ENCODE results near the gene INTS2.
"Not testable (repeated sequence)": the region's sequence is repeated elsewhere in the genome, so short reads cannot be mapped to it uniquely, and the experiment has no call there.

Gene INTS2

DNA sequence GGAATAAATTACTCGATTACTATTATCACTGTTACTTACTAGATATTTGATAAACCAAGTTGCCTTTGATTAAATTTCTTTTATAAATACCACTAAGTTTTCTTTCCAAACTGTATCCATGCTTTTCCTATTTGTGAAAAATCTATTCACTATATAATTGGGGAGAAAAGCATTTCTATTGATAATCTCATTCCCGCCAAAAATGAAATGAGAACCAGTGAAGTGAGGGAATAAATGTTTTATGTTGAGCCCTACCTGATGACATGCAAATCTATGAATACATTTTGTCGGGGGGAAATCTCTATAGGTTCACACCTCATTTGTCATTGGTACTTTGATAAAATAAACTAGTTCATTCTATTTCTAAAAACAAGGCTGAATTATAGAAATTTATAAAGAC lies 80.1 kb downstream of the INTS2 start:
- DNase-seq (ENCODE audit: low spot score), result no peak

DNA sequence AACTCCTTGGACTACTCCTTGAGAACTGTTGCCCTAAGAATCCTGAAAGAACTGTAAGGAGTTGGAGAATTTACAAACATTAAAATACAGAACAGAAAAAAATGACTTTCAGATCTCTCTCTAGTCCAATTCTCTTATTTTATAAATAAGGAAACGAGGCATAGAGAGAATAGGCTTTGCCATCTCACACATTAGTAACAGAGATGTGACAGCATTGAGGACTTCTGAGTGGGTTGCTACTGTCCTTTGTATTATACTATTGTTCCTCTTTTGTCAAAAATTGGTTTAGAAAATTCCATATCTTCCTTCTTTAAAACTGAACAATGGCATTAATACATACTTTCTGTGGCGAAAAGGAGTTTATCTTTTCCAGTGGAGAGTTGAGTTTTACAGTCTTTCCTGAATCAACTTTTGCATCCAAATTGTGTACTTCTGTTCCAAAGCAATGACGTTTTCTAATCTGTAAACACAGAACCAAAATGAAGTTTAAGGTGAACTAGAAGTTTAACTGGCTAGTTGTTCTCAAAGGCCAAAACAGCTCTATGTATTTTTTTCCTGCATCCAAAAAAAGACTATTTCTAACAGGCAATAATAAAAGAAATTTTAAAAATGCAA lies 80.9 kb downstream of the INTS2 start:
- no peak for DNase-seq (ENCODE audit: low spot score)

DNA sequence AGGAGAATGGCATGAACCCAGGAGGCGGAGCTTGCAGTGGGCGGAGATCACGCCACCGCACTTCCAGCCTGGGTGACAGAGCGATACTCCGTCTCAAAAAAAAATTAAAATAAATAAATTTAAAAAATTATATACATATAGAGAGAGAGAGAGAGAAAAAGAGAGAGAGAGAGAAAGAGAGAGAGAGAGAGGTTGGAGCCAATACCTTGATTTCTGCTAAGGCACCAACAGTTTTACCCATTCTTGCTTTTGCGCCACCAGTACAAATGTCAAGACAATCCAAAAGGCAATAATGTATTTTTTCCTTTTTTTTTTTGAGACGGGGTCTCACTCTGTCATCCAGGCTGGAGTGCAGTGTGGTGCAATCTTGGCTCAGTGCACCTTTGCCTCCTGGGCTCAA lies 81.7 kb downstream of the INTS2 start:
- DNase-seq (ENCODE audit: low spot score), result no peak

DNA sequence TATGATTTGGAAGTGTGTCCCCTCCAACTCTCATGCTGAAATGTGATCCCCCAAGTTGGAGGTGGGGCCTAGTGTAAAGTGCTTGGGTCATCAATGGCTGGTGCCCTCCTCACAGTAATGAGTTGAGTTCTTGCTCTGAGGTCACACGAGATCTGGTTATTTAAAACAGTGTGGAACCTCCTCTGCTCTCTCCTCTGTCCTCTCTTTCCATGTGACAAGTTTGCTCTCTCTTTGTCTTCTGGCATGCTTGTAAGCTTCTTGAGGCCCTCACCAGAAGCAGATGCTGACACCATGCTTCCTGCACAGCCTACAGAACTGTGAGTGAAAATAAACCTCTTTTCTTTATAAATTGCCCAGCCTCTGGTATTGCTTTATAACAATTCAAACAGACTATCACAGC lies 84.3 kb downstream of the INTS2 start:
- no peak for DNase-seq (ENCODE audit: low spot score)

DNA sequence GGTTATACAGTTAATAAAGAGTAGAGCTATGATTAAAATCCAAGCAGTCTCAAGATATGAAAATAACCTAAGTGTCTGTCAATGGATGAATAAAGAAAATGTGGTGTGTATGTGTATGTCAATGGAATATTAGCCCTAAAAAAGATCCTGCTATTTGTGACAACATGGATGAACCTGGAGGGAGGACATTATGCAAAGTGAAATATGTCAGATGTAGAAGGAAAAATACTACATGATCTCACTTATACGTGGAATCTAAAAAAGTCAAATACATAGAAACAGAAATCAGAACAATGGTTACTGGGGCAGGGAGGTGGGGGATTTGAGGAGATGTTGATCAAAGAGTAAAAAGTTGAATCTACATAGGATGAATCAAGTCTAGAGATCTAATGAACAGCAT lies 84.9 kb downstream of the INTS2 start:
- DNase-seq (ENCODE audit: low spot score), result no peak

DNA sequence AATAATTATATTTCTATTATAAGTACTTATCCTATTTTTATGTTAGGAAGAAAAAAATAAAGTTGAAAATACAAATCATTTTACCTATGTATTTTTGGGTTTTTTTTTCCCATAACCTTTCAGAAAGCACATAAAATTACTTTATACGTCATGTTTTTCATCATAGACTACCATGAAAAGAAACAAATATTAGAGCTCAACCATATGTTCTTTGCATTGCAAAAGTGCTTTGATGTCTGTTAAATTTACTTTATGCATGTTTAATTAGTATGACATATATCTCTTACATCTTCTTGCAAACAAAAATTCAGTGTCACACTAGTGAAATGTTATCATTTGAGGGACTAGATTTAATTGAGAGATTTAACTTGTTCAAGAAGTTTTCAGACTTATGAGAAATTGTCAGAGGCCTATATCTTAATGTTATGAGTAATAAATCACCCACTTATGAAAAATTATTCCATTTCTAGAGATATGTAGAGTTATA lies 88.4 kb downstream of the INTS2 start:
- no peak for DNase-seq (ENCODE audit: low spot score)

DNA sequence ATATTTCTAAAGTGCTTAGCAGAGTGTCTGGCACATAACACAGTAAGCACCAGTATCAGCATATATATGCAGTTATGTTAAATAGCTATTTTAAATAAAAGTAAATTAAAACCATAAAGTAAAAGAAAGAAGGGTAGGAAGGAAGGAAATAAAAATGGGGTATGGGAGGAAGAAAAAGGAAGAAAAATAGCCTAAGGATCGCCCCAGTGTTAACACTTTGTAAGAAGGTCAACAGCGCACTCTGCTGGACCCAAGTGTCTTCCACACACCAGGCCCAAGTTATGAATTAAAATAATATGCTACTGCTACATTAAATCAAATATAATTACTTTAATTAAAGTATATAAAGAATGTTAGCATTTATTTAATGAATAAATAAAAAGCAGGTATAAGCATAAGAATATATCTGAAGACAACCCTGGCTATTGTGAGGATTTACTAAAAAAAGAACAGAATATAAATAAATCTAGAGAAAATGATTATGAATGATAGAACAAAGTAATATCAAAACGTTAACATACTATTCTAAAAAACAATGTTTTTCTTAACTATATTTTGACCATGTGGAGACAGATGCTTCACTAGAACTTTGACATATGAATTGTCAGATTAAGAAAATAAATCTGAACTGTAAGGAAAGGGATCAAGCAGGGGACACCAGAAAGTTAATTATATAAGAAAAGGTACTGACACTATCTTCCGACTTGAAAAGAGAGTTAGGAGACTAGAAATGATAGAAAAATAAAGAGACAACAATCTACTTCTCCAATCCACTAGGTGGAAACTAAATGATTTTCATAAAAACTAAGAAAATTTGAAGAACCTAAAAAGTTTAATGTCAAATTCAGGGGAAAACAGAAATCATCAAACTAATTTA lies 90.4 kb downstream of the INTS2 start:
- DNase-seq (ENCODE audit: low spot score), result peak; percentile 65

DNA sequence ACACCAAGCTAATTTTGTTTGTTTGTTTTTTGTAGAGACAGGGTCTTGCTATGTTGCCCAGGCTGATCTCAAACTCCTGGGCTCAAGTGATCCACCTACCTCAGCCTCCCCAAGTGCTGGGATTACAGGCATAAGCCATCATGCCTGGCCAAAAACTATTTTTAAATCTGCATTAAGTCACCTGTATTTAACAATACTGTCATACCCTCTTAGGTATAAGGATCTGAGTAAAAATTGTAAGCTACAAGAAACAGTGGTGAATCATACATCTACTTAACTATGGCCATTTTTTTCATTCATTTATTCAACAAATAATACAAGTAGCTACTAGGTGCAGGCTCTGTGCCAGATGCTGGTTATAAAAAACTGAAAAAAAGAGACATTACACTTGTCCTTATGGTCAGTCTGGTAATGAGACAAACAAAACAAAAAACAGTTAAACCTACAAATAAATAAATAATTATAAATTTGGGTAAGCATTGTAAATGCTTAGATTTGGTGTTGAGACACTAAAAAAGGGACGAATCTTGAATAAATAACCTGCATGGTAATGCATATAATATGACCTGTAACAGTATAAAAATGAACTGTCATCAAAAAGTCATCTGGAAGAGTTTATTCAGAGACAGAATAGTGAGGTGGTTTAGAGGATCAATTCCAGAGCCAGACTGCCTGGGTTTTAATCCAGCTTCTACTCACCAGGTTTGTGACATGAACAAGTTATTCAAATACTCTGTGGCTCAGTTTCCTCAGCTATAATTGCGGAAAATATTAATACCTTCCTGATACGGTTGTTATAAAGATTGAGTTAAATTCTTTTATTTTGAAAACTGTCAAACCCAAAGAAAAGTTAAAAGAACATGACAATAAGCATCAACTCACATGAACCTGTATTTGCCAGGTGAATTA lies 91.3 kb downstream of the INTS2 start:
- DNase-seq (ENCODE audit: low spot score), result no peak

DNA sequence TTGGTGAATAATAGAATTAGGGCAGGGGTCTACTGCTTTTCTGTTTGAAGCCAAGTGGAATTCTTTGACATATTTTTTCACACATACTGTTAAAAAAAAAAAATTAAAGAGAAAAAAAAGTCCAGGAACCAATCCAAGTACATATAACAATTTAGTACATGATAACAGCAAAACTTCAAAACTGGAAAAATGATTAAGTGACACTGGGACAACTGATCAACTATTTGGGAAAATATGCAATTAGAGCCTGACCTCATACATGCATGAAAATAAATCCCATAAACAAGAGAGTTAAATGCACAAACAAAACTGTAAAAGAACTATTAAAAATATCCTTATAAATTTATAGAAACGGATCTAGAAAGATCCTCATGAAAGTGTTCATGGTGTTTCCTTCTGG lies 92.2 kb downstream of the INTS2 start:
- DNase-seq (ENCODE audit: low spot score), result no peak

DNA sequence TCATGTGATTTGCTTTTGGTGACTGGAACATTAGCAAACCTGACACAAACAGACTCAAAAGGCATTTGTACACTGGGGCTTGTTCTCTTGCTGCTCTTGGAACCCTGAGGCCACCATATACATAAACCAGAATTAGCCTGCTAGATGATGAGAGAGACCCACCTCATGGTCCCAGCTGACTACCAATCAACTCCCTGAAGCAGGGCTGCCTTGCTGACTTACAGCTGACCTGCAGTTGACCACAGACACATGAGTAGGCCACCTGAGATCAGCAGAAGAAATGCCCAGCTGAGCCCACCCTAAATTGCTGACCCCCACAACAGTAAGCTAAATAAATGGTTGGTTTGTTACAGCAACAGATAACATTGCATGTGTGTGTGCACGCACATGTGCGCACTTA lies 93.2 kb downstream of the INTS2 start:
- DNase-seq (ENCODE audit: low spot score), result no peak

DNA sequence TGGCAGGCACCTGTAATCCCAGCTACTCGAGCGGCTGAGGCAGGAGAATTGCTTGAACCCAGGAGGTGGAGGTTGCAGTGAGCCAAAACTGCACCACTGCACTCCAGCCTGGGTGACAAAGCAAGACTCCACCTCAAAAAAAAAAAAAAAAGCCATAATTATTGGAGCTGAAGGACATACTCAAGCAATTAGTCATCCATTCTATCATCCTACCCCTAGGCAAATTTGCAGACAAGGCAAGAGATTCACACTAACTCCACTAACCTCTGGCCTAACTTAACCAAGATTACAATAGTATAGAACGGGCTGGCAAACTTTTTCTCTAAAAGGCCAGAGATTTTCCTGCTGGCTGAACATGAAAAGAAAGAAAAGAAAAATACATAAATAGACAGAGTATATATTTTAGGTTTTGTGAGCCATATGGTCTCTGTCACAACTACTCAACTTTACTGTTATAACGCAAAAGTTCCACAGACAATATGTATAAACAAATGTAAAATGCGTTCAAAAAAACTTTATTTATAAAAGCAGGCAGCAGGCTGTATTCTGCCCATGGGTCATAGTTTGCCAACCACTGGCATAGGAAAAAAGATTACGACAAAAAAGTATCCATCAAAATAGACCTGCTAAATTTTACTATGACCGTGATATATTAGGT lies 94.1 kb downstream of the INTS2 start:
- no peak for DNase-seq (ENCODE audit: low spot score)

DNA sequence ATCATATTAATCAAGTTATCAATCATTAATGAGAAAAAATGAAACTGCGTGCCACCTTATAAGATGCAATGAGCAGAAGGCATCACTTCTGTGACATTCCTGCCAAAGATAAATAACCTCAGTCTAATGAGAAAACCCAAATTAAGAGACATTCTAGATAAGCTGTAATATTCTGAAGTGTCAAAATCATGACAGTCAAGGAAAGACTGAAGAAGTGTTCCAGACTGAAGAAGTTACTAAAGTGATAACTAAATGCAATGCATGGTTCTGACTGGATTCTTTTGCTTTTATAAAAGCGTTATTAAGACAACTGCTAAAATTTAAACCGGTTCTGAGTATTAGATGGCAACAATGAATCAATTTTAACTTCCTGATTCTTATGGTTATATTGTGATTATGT lies 95.3 kb downstream of the INTS2 start:
- no peak for DNase-seq (ENCODE audit: low spot score)

DNA sequence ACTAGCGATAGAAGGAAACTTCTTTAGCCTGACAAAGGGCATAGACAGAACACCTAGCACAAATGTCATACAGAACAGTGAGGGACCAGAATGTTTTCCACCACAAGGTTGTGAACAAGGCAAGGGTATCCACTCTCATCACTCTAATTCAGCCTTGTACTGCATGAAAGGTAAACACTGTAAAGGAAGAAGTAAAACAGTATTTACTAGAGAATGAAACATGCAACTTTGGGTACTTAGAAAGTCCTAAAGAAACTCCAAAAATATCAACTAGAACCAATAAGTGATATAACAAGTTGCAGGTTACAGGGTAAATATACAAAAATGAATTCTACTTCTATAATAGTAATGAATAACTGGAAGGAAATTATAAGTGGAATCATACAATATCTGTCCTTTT lies 96.7 kb downstream of the INTS2 start:
- no peak for DNase-seq (ENCODE audit: low spot score)

DNA sequence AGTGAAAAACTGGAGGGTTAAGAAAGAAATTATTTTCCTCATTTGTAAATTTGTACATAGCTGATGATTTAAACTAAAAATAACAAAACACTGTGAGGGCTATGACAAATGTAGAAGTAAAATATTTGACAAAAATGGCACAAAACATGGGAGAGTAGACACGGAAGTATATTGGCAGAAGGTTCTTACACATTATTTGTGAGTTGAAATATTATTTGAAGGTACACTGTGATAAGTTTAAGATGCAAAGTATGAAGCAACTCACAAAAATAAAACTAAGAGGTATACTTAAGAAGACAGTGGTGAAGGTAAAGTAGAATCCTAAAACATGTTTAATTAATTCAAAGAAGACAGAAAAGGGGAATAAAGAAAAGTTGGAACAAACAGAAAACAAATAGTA lies 99.1 kb downstream of the INTS2 start:
- DNase-seq (ENCODE audit: low spot score), result no peak

DNA sequence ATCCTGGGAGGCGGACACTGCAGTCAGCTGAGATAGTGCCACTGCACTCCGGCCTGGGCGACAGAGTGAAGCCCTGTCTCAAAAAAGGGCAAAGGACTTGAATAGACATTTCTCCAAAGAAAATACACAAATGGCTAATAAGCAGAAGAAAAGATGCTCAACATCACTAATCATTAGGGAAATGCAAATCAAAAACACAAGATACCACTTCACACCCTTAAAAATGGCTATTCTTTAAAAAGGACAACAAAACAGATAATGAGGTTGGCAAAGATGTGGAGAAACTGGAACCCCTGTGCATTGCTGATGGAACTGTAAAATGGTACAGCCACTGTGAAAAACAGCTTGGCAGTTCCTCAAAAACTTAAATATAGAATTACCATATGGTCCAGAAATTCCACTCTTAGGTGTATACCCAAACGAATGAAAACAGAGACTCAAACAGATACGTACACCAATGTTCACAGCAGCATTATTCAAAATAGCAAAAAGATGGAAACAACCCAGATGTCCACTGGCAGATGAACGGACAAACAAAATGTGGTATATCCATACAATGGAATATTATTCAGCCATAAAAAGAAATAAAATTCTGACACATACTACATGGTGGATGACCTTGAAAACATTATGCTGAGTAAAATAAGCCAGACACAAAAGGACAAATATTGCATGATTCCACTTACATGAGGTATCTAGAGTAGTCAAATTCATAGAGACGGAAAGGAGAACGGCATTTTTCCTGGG lies 100.0 kb downstream of the INTS2 start:
- no peak for DNase-seq (ENCODE audit: low spot score)

DNA sequence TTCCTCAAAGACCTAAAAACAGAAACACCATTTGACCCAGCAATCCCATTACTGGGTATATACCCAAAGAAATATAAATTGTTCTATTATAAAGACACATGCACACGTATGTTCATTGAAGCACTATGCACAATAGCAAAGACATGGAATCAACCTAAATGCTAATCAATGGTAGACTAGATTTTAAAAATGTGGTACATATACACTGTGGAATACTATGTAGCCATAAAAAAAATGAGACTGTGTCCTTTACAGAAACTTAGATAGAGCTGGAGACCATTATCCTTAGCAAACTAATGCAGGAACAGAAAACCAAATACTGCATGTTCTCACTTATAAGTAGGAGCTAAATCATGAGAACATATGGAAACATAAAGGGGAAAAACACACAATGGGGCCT lies 100.9 kb downstream of the INTS2 start:
- not testable (repeated sequence) for DNase-seq (ENCODE audit: low spot score)

DNA sequence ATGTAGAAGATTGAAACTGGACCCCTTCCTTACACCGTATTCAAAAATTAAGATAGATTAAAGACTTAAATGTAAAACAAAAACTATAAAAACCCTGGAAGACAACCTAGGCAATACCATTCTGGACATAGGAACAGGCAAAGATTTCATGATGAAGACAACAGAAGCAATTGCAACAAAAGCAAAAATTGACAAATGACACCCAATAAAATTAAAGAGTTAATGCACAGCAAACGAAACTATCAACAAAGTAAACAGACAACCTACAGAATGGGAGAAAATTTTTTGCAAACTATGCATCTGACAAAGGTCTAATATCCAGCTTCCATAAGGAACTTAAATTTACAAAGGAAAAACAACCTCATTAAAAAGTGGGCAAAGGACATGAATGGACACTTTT lies 101.6 kb downstream of the INTS2 start:
- not testable (repeated sequence) for DNase-seq (ENCODE audit: low spot score)

DNA sequence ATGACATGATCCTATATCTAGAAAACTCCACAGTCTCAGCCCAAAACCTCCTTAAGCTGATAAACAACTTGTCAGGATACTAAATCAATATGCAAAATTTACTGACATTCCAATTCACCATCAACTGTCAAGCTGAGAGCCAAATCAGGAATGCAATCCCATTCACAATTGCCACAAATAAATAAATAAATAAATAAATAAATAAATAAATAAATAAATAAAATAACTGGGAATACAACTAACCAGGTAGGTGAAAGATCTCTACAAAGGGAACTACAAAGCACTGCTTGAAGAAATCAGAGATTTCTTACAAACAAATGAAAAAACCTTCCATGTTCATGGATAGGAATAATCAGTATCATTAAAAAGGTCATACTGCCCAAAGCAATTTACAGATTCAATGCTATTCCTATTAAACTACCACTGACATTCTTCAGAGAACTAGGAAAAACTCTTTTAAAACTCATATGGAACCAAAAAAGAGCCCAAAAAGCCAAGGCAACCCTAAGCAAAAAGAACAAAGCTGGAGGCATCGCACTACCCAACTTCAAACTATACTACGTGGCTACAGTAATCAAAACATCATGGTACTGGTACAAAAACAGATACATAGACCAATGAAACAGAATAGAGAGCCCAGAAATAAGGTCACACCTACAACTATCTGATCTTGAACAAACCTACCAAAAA lies 102.2 kb downstream of the INTS2 start:
- DNase-seq (ENCODE audit: low spot score), result no peak

DNA sequence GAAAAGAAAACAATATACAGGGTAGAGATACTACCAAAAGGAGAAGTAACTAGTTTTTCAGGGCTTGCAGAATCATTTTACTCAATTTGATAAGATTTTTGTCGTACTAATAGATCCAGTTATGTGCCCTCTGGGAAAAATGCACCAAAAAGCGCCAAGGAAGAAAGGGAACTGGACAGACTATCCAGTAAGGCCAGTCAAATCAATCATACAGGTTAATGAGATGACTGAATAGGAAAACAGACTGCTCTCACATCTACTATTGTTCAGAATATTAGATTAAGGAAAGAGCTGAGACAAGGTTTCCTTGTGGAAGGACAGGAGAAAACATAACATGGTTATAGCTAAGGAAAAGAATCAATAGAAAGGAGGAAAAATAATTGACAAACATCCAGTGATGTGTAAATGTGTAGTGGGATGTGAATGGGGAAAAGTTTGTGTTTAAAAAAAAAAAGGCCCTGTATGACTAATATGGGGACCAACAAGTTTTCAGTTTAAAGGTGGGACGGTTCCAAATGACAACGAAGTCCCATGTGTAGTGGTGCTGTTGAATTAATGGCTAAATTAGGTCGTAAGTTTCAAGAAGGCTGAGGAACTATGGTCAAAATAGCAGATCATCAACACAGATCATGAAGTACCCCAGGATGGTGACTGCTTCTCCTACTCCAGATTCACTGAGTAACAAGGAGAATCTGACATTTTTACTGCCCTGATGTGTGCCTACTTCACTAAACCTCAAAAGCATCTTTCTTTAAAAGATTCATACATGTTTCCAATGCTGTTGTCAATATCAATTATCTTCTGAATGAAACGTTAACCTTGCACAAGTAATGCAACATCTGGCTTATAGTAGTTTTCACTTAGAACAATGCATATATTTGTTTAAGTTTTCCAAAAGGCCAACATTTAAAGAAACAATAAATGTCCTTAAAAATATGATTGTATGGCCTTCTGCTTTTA lies 105.2 kb downstream of the INTS2 start:
- no peak for DNase-seq (ENCODE audit: low spot score)

DNA sequence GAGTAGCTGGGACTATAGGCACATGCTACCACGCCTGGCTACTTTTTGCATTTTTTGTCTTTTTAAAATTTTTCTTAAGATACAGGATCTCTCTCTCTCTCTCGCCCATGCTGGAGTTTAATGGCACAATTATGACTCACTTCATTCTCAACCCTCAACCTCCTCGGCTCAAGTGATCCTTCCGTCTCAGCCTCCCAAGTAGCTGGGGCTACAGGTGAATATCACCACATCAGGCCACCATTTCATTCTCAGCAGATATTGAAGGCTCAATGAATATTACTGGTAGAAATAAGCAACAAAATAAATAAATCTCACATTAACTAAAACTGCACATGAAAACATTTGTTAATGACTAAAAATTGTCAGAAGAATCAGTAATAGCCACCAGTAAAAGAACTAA lies 106.1 kb downstream of the INTS2 start:
- no peak for DNase-seq (ENCODE audit: low spot score)

All from hematopoietic multipotent progenitor cell treated with erythropoietin and hydrocortisone succinate and interleukin-3 and kit ligand, for 17 days (in vitro differentiated cells).